SK-N-SH (cell line): ENCODE results near the gene NMNAT2. TPM values are rescaled to one million over a fixed set of nuclear protein-coding genes. Genes with fewer than 3 reads are reported as not detected.

Source experiments
- CTCF ChIA-PET: fragments of 300-600, 350-600 bp; formaldehyde crosslinking; extraction: SDS; loops from one replicate; lab custom pipeline; 2021; lab: Yijun Ruan, JAX
- POLR2A ChIA-PET: fragments of 350-600 bp; sonication (Branson Sonifier 250); formaldehyde crosslinking; extraction: SDS; loops from one replicate; lab custom pipeline; 2020; ENCODE audit warnings: antibody characterized with exemption, inconsistent platforms; lab: Yijun Ruan, JAX
- DNase-seq: peaks from one replicate; pipeline ENCODE4 v3.0.0; 2012
- H2AFZ ChIP-seq: fragments of 200-600 bp; sonication (generic); 2 replicates; pipeline ENCODE4 v1.8.1; 2016; ENCODE audit warnings: antibody characterized with exemption, mild to moderate bottlenecking, low read depth
- H3F3A ChIP-seq: fragments of 200-600 bp; sonication (generic); replicated peaks from 2 replicates; pipeline ENCODE3; 2016; ENCODE audit warnings: antibody characterized with exemption, mild to moderate bottlenecking; ENCODE audit not compliant: insufficient read depth
- H3K27ac ChIP-seq, 2 experiments: fragments of 200-500 bp in 1 of 2; fragments of 200-600 bp in 1 of 2; sonication (Bioruptor generic) in 1 of 2; sonication (generic), shearing (Covaris generic) in 1 of 2; 2 replicates each; pipeline versions ENCODE4 v1.5.1 to v1.6.1; 2014 to 2016; ENCODE audit warnings: low read depth in 2 of 2, inconsistent platforms in 1 of 2, low read length in 1 of 2, mild to moderate bottlenecking in 1 of 2, mixed read lengths in 1 of 2
- H3K27me3 ChIP-seq: fragments of 200-600 bp; sonication (generic), shearing (Covaris generic); 2 replicates; pipeline ENCODE4 v1.6.1; 2016; ENCODE audit warnings: mixed run types; ENCODE audit not compliant: insufficient read depth
- H3K36me3 ChIP-seq, 2 experiments: fragments of 200-500 bp in 1 of 2; fragments of 200-600 bp in 1 of 2; sonication (Bioruptor generic) in 1 of 2; sonication (generic) in 1 of 2; replicated peaks in 1 of 2; 2 replicates each; pipeline versions ENCODE3 to v1.5.1; 2014 to 2016; ENCODE audit warnings: low read length in 1 of 2, mild to moderate bottlenecking in 1 of 2; ENCODE audit not compliant: insufficient read depth in 2 of 2, control insufficient read depth in 1 of 2
- H3K4me1 ChIP-seq, 2 experiments: fragments of 200-500 bp in 1 of 2; fragments of 200-600 bp in 1 of 2; sonication (Bioruptor generic) in 1 of 2; sonication (generic), shearing (Covaris generic) in 1 of 2; 2 replicates each; pipeline versions ENCODE4 v1.5.1 to v1.6.1; 2014 to 2016; ENCODE audit warnings: low read depth in 1 of 2, low read length in 1 of 2, mixed run types in 1 of 2; ENCODE audit not compliant: insufficient read depth in 2 of 2, control insufficient read depth in 1 of 2
- H3K4me2 ChIP-seq: fragments of 200-600 bp; sonication (generic), shearing (Covaris generic); 2 replicates; pipeline ENCODE4 v1.6.1; 2017; ENCODE audit warnings: mixed run types
- H3K4me3 ChIP-seq, 2 experiments: fragments of 200-500 bp in 1 of 2; fragments of 200-600 bp in 1 of 2; sonication (Bioruptor generic) in 1 of 2; sonication (generic), shearing (Covaris generic) in 1 of 2; 2 replicates each; pipeline versions ENCODE4 v1.5.1 to v1.8.1; 2014 to 2016; ENCODE audit warnings: low read depth in 2 of 2, inconsistent platforms in 1 of 2, low read length in 1 of 2, mild to moderate bottlenecking in 1 of 2, mixed read lengths in 1 of 2, moderate library complexity in 1 of 2
- H3K79me2 ChIP-seq: fragments of 200-600 bp; sonication (generic); 2 replicates; pipeline ENCODE4 v1.8.1; 2017; ENCODE audit warnings: mild to moderate bottlenecking; ENCODE audit not compliant: insufficient read depth
- H3K9ac ChIP-seq: fragments of 200-600 bp; sonication (generic); 2 replicates; pipeline ENCODE4 v1.6.1; 2017; ENCODE audit warnings: mixed run types
- H3K9me2 ChIP-seq: fragments of 200-600 bp; sonication (generic); 2 replicates; pipeline ENCODE4 v1.6.1; 2017; ENCODE audit warnings: mixed run types
- H3K9me3 ChIP-seq: fragments of 200-600 bp; sonication (generic); 2 replicates; pipeline ENCODE4 v1.6.1; 2017; ENCODE audit warnings: mixed run types, mild to moderate bottlenecking, moderate library complexity
- H4K20me1 ChIP-seq: fragments of 200-600 bp; sonication (generic); 2 replicates; pipeline ENCODE4 v1.6.1; 2017; ENCODE audit warnings: mild to moderate bottlenecking, mixed run types; ENCODE audit not compliant: insufficient read depth
- CTCF ChIP-seq: fragments of 200-600 bp; sonication (generic); IDR thresholded peaks from 2 replicates; pipeline ENCODE4 v1.6.1; 2017; ENCODE audit warnings: antibody characterized with exemption, mild to moderate bottlenecking, moderate library complexity
- EZH2phosphoT487 ChIP-seq: fragments of 200-600 bp; sonication (generic); IDR thresholded peaks from 2 replicates; pipeline ENCODE4 v1.6.1; 2017; ENCODE audit warnings: low read depth, mixed run types, mild to moderate bottlenecking, antibody characterized with exemption, moderate library complexity, borderline replicate concordance
- FOXJ3 ChIP-seq: sonication (generic); formaldehyde crosslinking; IDR thresholded peaks from 2 replicates; pipeline ENCODE4 v1.5.1; 2020; ENCODE audit warnings: mild to moderate bottlenecking, missing genetic modification reagents
- JUND ChIP-seq: IDR thresholded peaks from 2 replicates; pipeline ENCODE4 v1.4.0; 2012
- NRF1 ChIP-seq: IDR thresholded peaks from 2 replicates; pipeline ENCODE4 v1.6.1; 2012; ENCODE audit warnings: low read depth, mild to moderate bottlenecking, low read length
- REST ChIP-seq: IDR thresholded peaks from 2 replicates; pipeline ENCODE4 v1.6.1; 2012; ENCODE audit warnings: mild to moderate bottlenecking, low read depth, low read length, moderate library complexity
- RFX5 ChIP-seq: IDR thresholded peaks from 2 replicates; pipeline ENCODE4 v1.6.1; 2012; ENCODE audit warnings: mild to moderate bottlenecking, improper control_type of control experiment, low read length
- SMC3 ChIP-seq: IDR thresholded peaks from 2 replicates; pipeline ENCODE4 v1.6.1; 2012; ENCODE audit warnings: low read depth, low read length, improper control_type of control experiment
- TCF12 ChIP-seq: IDR thresholded peaks from 2 replicates; pipeline ENCODE4 v1.4.0; 2012
- TEAD4 ChIP-seq: IDR thresholded peaks from 2 replicates; pipeline ENCODE4 v1.4.0; 2012; ENCODE audit warnings: mild to moderate bottlenecking, borderline replicate concordance; ENCODE audit not compliant: insufficient read depth
- USF1 ChIP-seq: IDR thresholded peaks from 2 replicates; pipeline ENCODE4 v1.4.0; 2012; ENCODE audit warnings: low read depth, borderline replicate concordance
- ZBTB33 ChIP-seq: IDR thresholded peaks from 2 replicates; pipeline ENCODE4 v1.4.0; 2012; ENCODE audit warnings: low read depth, borderline replicate concordance
- WGBS: methylation state at CpG from one replicate; pipeline ENCODE4 v1.1.6; 2017; ENCODE audit warnings: low lambda C conversion rate; 5-methylcytosine and 5-hydroxymethylcytosine counted together
- polyA plus RNA-seq, 3 experiments: library from polyadenylated mRNA; depleted of rRNA; stranded (reverse); fragments of >200 nt; gene quantifications; 2 replicates each; pipeline ENCODE4 v1.2.3, GENCODE V29; 2012
- TF ChIP-seq, protein P1 (sequence below): fragments of 150-350 bp; IDR thresholded peaks from 2 replicates; pipeline ENCODE4 v1.6.1; 2017; ENCODE audit warnings: antibody characterized with exemption, low read length, low read depth, borderline replicate concordance
- TF ChIP-seq, protein P2 (sequence below): IDR thresholded peaks from 2 replicates; pipeline ENCODE4 v1.4.0; 2012; ENCODE audit warnings: low read depth

NMNAT2 gene
- polyA plus RNA-seq, 1 of the 3 experiments (the other 2 are of a cell fraction), result 0.07 TPM

GRCh38 chr1:183454377-183454776, 36.2 kb upstream of the NMNAT2 start:
- H3K9ac ChIP-seq, result no peak overlapping the region
- H3K4me3 ChIP-seq, result no peak overlapping the region
- H3K27ac ChIP-seq, result no peak overlapping the region
- no peaks in the 10 kb centered on the region for H3K9me2 ChIP-seq
- no peak for DNase-seq
- no peak overlapping the region for H2AFZ ChIP-seq
- H4K20me1 ChIP-seq, result no peaks in the 10 kb centered on the region
- H3K79me2 ChIP-seq, result no peaks in the 10 kb centered on the region
- no peaks in the 10 kb centered on the region for H3K9me3 ChIP-seq
- H3K4me2 ChIP-seq, result no peak overlapping the region
- TF ChIP-seq SMC3 (no peak), TCF12 (no peak), CTCF (no peak), EZH2phosphoT487 (no peak), REST (no peak), RFX5 (no peak), ZBTB33 (no peak), FOXJ3 (CRISPR knock-in tag) (no peak), USF1 (no peak), TEAD4 (no peak), NRF1 (no peak), JUND (no peak)
- TF ChIP-seq, protein P1, sequence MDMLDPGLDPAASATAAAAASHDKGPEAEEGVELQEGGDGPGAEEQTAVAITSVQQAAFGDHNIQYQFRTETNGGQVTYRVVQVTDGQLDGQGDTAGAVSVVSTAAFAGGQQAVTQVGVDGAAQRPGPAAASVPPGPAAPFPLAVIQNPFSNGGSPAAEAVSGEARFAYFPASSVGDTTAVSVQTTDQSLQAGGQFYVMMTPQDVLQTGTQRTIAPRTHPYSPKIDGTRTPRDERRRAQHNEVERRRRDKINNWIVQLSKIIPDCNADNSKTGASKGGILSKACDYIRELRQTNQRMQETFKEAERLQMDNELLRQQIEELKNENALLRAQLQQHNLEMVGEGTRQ, result no peak
- TF ChIP-seq, protein P2, sequence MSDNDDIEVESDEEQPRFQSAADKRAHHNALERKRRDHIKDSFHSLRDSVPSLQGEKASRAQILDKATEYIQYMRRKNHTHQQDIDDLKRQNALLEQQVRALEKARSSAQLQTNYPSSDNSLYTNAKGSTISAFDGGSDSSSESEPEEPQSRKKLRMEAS, result no peak
- 52% methylated on average over 2 of the region's 2 CpGs for WGBS
- CTCF ChIA-PET, result no interaction called here
- H3K4me1 ChIP-seq, result no peaks in the 10 kb centered on the region; a peak in 1 of 4 replicates
- H3K27me3 ChIP-seq, result no peaks in the 10 kb centered on the region
- POLR2A ChIA-PET, result no interaction called here
- H3K36me3 ChIP-seq, result no peaks in the 10 kb centered on the region
- no peaks in the 10 kb centered on the region for H3F3A ChIP-seq
